Stimulated activated CD8-positive, alpha-beta memory T cell treated with anti-CD3 and anti-CD28 coated beads, Interleukin-2, amount 100 ng/mL, for 1 hour (primary cell): ENCODE data around the gene MYO7B.
"Not testable (repeated sequence)": the region's sequence is repeated elsewhere in the genome, so short reads cannot be mapped to it uniquely, and the experiment has no call there.

Experiments
- DNase-seq, 2 donors: peaks; one replicate each; pipeline ENCODE4 v3.0.0-alpha.2; 2020; ENCODE audit warnings: low read depth in 2 of 2

Gene MYO7B

DNA sequence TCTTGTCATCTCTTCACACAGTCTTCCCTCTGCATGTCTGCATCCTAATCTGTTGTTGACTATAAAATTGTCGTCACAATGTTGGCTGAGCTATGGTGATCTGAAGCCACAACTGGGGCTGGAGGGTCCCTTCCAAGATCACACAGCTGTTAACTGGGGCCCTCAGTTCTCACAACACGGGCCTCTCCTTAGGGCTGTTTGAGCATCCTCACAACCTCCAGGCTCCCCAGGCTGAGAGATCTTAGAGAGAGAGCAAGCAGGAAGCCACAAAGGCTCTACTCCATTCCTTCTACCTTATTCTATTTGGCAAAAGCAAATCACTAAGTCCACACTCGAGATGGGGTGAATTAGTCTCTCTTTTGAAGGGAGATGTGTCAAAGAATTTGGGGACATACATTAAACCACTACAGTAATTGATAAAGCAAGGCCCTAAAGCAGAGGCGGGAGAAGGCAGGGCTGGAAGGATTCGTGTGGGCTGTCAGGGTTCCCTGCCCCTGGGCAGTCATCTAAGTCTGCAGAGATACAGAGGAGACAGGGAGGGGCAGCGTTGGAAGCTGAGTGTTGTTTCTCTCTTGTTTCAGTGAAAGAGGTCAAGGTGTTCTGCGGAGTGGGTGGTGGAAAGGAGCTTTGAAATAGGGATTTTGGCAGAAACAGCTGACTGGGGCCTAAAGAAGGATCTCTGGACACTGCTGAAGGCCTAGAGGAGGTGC is 15.9 kb downstream of the MYO7B start:
- no peak for DNase-seq

- DNase-seq = no peak
Measured at GRCh38 chr2:127552336-127552735, 16.9 kb downstream of the MYO7B start.

DNA sequence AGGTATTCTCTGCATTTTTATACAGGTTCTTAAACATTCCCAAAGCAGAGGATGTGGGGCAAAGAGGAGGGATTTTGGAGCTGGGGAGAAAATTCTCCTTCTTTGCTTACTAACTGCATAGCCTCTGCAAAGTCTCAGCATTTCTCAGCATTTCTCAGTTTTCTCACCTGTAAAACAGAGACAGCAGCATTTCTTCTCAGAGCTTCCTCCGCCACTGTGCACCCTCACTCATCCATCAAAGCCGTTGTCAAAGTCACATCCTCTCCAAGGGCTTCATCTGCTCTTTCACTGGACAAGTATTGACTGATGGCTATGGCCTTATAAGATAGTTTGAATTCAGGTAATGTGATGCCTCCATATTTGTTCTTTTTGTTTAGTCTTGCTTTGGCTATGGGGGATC is 17.4 kb downstream of the MYO7B start:
- DNase-seq = no peak

GRCh38 chr2:127558911-127559310 is 23.4 kb downstream of the MYO7B start:
- no peak for DNase-seq

DNA sequence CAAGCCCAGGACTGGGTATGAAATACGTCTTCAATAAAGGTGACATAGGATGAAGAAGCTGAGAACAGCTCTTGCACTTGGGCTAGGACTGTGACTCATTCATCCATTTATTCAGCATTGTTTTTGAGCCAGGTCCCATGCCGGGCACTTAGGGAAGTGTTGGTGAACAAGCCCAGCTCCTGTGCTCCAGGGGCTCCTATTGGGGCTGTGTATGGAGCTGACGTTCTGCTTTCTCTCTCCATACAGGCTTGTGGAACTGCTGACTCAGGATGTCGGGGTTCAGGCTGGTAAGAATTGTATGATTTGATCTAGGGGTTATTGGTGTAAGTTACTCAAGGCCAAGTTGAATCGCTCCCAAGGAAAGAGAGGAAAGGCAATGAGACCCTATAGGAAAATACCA is 24.0 kb downstream of the MYO7B start:
- no peak for DNase-seq

DNA sequence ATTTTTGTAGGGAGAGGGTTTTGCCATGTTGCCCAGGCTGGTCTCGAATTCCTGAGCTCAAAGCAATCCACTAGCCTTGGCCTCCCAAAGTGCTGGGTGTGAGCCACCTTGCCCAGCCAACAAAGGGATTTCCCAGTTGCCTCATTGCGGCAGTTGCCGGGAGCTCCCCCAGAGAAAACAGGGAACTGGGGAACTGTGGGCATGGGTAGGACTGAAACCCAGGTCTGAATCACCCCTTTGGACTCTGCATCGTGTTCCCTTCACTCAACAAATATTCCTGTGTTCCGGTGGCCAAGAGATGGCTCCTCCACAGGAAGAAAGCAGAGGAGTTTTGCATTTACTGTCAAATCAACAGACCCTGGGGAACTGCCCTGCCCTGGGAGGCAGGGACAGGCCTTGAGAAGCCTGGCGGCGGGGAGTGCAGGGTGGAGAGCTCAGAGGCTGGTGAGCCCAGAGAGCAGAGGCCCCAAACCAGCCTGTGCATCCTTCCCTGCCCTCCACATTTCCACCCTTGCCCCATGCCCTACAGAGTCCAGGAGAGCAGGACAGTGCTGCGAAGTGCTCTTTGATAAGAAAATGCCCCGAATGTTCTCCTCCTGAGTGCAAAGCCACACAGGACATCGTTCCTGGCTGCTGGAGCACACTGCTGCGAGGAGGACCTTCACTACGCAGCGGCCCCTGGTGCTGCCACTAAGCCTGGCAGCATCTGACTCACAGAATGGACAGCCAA is 24.9 kb downstream of the MYO7B start:
- no peak for DNase-seq

GRCh38 chr2:127560931-127561280 is 25.4 kb downstream of the MYO7B start:
- DNase-seq = no peak

GRCh38 chr2:127561371-127561770 is 25.9 kb downstream of the MYO7B start:
- DNase-seq = no peak

DNA sequence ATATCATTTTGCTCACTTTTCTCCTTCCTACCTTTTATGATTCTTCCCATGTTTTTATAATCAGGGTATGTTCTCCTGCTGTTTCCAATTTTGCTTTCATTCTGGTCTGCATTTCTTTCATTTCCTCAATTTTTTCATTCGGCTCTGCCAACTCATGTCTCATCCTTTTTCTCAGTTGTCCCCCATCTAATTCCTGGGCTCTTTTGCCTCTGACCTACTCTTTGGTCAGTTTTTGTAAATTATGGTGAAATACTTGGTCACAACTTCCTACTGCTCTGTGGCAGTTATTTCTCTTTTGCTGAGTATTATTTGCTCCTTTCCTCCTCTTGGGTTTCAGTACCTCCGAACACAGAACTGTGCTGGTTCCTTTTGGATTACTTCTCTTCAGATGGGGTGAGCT is 27.5 kb downstream of the MYO7B start:
- DNase-seq = no peak

GRCh38 chr2:127563458-127564428 is 28.3 kb downstream of the MYO7B start:
- DNase-seq = no peak

GRCh38 chr2:127564429-127565260 is 29.2 kb downstream of the MYO7B start:
- no peak for DNase-seq

GRCh38 chr2:127565261-127566138 is 30.0 kb downstream of the MYO7B start:
- no peak for DNase-seq

DNA sequence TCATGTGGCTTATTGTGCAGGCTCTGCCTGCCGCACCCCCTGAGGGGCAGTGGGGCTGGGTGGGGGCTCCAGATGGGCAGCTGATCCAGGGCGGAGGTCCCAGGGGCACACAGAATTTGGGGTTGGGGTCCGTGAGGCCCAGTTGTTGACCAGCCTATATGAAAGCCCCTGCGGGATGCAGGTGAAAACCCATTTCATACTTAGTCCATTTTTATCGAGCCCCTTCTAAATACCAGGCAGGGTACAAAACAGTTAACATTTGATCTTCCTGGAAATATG is 30.6 kb downstream of the MYO7B start:
- DNase-seq = no peak

DNA sequence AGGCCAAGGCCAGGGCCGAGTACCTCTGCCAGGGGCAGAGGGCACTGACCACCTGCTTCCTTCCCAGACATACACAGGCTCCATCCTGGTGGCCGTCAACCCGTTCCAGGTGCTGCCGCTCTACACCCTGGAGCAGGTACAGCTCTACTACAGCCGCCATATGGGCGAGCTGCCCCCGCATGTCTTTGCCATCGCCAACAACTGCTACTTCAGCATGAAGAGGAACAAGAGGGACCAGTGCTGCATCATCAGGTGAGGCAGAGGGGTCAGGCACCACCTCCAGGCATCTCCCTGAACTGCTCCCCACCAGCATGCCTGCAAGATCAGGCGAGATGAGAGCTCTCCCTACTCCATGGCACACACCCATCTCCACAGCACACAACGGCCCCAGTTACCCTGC is 31.1 kb downstream of the MYO7B start:
- DNase-seq = no peak

DNA sequence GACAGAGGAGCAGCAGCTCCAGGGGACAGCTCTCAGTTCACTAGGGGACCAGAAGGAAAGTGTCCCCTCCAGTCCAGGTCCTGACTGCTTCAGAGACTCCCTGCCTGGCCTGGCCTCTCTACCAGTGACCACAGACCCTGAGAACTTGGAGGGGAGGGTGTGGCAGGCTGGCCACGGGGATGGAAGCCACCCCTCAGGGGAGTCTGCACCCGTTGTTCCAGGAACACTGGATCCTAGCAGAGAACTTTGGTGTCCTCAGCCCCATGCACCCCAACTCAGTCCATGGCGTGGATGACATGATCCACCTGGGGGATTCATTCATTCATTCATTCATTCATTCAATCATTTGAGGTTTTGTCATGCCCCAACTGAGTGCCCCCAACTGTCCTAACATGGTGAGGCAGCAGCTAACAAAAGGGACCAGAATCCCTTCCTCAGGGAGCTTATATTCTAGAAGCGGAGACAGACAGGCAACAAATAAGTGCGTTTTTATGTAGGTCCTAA is 31.9 kb downstream of the MYO7B start:
- DNase-seq = no peak

GRCh38 chr2:127568128-127568527 is 32.6 kb downstream of the MYO7B start:
- no peak for DNase-seq

DNA sequence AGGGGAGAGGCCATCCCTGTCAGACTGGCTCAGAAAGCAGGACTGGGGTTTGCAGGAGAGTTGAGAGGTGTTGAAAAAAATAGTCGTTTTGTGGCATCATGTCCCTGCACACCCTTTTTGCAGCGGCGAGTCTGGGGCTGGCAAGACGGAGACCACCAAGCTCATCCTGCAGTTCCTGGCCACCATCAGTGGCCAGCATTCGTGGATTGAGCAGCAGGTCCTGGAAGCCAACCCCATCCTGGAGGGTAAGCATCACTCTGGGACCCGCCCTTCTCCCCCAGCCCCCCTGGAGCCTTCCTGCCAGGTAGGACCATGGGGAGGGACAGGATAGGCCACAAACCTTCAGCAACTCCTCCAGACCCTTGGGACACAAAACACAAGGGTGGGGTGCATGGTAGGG is 34.2 kb downstream of the MYO7B start:
- no peak for DNase-seq

- no peak for DNase-seq
Measured at GRCh38 chr2:127570282-127571250, 35.1 kb downstream of the MYO7B start.

- DNase-seq = not testable (repeated sequence)
Measured at GRCh38 chr2:127572352-127572751, 36.9 kb downstream of the MYO7B start.
